Stimulated activated naive CD8-positive, alpha-beta T cell treated with anti-CD3 and anti-CD28 coated beads, Interleukin-15, amount 100 ng/mL, for 72 hours (primary cell): ENCODE measurements around the gene PIAS1.
"Not testable (repeated sequence)": the region's sequence is repeated elsewhere in the genome, so short reads cannot be mapped to it uniquely, and the experiment has no call there.

Experiments
- ATAC-seq: fragments of 150-1000 bp; cut with Tn5 transposase; 2 replicates; pipeline ENCODE4 v1.10.0; 2021; ENCODE audit warnings: mild to moderate bottlenecking, moderate library complexity
- DNase-seq, 2 donors: peaks; one replicate each; pipeline ENCODE4 v3.0.0; 2021 to 2022
- H3K27ac Mint-ChIP-seq, 2 donors: one replicate each; pipeline ENCODE4 v1.8.0; 2022; ENCODE audit warnings: mild to moderate bottlenecking in 2 of 2, mixed read lengths in 2 of 2, moderate library complexity in 2 of 2
- H3K27me3 Mint-ChIP-seq: one replicate; pipeline ENCODE4 v1.8.0; 2022; ENCODE audit warnings: mixed read lengths
- H3K4me1 Mint-ChIP-seq: one replicate; pipeline ENCODE4 v1.8.0; 2022; ENCODE audit warnings: mild to moderate bottlenecking, mixed read lengths
- H3K4me3 Mint-ChIP-seq, 2 donors: one replicate each; pipeline ENCODE4 v1.8.0; 2022; ENCODE audit warnings: mild to moderate bottlenecking in 2 of 2, mixed read lengths in 2 of 2, moderate library complexity in 1 of 2
- H3K9me3 Mint-ChIP-seq, 2 donors: one replicate each; pipeline ENCODE4 v1.8.0; 2022; ENCODE audit warnings: mixed read lengths in 2 of 2

PIAS1 gene

DNA sequence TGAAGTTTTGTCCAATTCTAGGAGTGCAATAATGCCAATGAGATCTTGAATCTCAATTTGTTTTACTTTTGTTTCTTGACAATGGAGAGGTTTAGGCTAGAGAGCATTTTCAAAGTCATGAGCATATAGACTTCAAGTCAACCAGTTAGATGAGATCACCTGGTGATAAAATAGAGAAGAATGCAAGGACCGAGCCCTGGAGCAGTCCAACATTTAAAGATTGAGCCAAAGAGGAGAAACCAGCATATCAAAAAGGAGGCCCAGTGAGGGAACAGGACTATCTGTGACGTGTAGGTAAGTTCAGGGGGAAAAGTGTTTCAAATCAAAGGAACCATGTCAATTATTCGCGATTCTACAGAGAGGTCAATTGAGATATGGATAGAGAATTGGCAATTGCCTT, 1.7 kb upstream of the PIAS1 start:
- H3K27me3 Mint-ChIP-seq = peaks cover 24% of the 10 kb centered on the region
- no peaks in the 10 kb centered on the region for H3K9me3 Mint-ChIP-seq
- ATAC-seq (no peak), DNase-seq (no peak)
- H3K4me3 Mint-ChIP-seq = peak overlapping the region in 1 of 2 donors; percentile 28
- peaks cover 42% of the 10 kb centered on the region for H3K4me1 Mint-ChIP-seq
- no peak overlapping the region for H3K27ac Mint-ChIP-seq

DNA sequence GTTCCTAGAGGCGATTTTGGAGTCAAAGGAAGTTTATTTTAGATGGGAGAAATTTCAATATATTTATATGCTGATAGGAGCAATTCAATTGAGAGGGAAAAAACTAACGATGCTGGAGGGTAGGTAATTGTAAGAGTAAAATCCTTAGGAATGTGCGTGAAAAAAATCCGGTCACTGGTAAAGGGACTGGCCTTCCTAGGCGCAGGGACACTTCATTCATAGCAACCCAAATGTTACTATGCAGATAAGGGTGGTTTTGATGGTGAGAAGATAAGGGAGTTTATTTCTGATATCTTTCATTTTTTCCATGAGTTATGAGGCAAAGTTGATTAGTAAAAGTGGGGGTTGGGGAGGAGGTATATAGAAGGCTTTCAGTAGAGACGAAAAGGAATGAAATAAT, 1.1 kb upstream of the PIAS1 start:
- no peak for DNase-seq
- peak overlapping the region in 1 of 2 donors; percentile 88 for H3K4me3 Mint-ChIP-seq

GRCh38 chr15:68054628-68055223, 611 bp downstream of the PIAS1 start:
- Mint-ChIP-seq H3K4me1 (peaks cover 55% of the 10 kb centered on the region), H3K27ac (peak overlapping the region; percentile 91 to 97), H3K9me3 (no peaks in the 10 kb centered on the region), H3K4me3 (peak overlapping the region; percentile 91 to 97), H3K27me3 (peaks cover 24% of the 10 kb centered on the region)
- peak; percentile 49 to 52 for DNase-seq
- ATAC-seq = peak; percentile 19

More for the DNA sequence above, 1.1 kb upstream of the PIAS1 start:
- no peak for ATAC-seq
- H3K27me3 Mint-ChIP-seq = peaks cover 24% of the 10 kb centered on the region
- H3K27ac Mint-ChIP-seq = no peak overlapping the region
- peaks cover 47% of the 10 kb centered on the region for H3K4me1 Mint-ChIP-seq
- H3K9me3 Mint-ChIP-seq = no peaks in the 10 kb centered on the region

- Mint-ChIP-seq H3K9me3 (no peaks in the 10 kb centered on the region), H3K4me1 (peaks cover 55% of the 10 kb centered on the region), H3K27me3 (peaks cover 24% of the 10 kb centered on the region), H3K27ac (peak overlapping the region; percentile 91 to 97), H3K4me3 (peak overlapping the region; percentile 91 to 97)
- peak; percentile 69 for ATAC-seq
- DNase-seq = peak; percentile 65 to 72
These were observed 1.1 kb downstream of the PIAS1 start for GRCh38 chr15:68055224-68055705.

- peaks cover 59% of the 10 kb centered on the region for H3K4me1 Mint-ChIP-seq
These were observed 2.2 kb downstream of the PIAS1 start for GRCh38 chr15:68056097-68056865.

DNA sequence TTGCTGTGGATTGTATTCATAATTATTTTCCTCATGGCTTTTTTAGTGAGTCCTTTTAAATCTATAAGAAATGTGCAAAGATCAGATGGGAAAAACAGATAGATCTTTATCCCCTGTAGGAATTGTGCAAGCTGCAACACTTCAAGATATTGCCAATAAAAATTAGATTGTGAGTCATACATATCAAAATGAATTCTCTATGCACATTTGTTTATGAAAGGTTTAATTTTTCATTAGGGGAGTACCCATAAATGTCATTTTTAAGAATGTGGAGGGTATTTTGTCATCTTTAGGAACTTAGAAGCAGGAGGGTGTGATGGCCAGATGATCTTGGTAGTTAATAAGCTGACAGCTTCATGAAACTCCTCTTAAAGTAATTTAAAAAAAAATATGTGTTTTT, 2.9 kb downstream of the PIAS1 start:
- peaks cover 66% of the 10 kb centered on the region for H3K4me1 Mint-ChIP-seq
- H3K27me3 Mint-ChIP-seq = peaks cover 11% of the 10 kb centered on the region
- H3K4me3 Mint-ChIP-seq = peak overlapping the region in 1 of 2 donors; percentile 40
- DNase-seq = no peak
- H3K9me3 Mint-ChIP-seq = no peaks in the 10 kb centered on the region
- no peak overlapping the region for H3K27ac Mint-ChIP-seq
- ATAC-seq = no peak

More at GRCh38 chr15:68056097-68056865, 2.2 kb downstream of the PIAS1 start:
- H3K4me3 Mint-ChIP-seq = peak overlapping the region; percentile 44 to 97
- ATAC-seq (no peak), DNase-seq (no peak)
- H3K9me3 Mint-ChIP-seq = no peaks in the 10 kb centered on the region
- H3K27ac Mint-ChIP-seq = peak overlapping the region in 1 of 2 donors; percentile 16
- peaks cover 18% of the 10 kb centered on the region for H3K27me3 Mint-ChIP-seq

- Mint-ChIP-seq H3K9me3 (no peaks in the 10 kb centered on the region), H3K4me3 (no peak overlapping the region), H3K27me3 (peaks cover 4% of the 10 kb centered on the region), H3K27ac (no peak overlapping the region), H3K4me1 (peaks cover 68% of the 10 kb centered on the region)
- ATAC-seq (no peak), DNase-seq (no peak)
These were observed 3.6 kb downstream of the PIAS1 start for GRCh38 chr15:68057758-68058157.

- H3K9me3 Mint-ChIP-seq, H3K4me3 Mint-ChIP-seq: not testable (repeated sequence)
These were observed 4.9 kb downstream of the PIAS1 start for GRCh38 chr15:68058970-68059369.

DNA sequence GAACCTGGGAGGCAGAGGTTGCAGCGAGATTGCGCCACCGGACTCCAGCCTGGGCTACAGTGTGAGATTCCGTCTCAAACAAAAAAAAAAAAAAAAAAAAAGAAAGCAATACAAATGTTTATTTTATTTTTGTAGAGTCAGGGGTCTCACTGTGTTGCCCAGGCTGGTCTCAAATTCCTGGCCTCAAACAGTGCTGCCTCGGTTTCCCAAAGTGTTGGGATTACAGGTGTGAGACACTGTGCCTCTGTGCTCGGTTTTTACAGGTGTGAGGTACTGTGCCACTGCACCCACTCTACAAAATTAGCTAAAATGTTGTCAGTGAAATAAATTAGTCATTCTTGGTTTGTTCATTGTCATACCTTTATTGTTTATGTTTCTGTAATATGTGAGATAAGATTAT, 5.5 kb downstream of the PIAS1 start:
- no peak overlapping the region for H3K27ac Mint-ChIP-seq
- no peaks in the 10 kb centered on the region for H3K27me3 Mint-ChIP-seq
- DNase-seq (no peak), ATAC-seq (no peak)
- peaks cover 59% of the 10 kb centered on the region for H3K4me1 Mint-ChIP-seq
- H3K9me3 Mint-ChIP-seq = no peaks in the 10 kb centered on the region
- no peak overlapping the region for H3K4me3 Mint-ChIP-seq

More at GRCh38 chr15:68058970-68059369, 4.9 kb downstream of the PIAS1 start:
- H3K27me3 Mint-ChIP-seq, ATAC-seq, H3K27ac Mint-ChIP-seq, DNase-seq: not testable (repeated sequence)
- H3K4me1 Mint-ChIP-seq = peaks cover 59% of the 10 kb centered on the region

GRCh38 chr15:68061171-68061570, 7.1 kb downstream of the PIAS1 start:
- no peaks in the 10 kb centered on the region for H3K27me3 Mint-ChIP-seq
- ATAC-seq (no peak), DNase-seq (no peak)
- H3K9me3 Mint-ChIP-seq = no peaks in the 10 kb centered on the region
- H3K27ac Mint-ChIP-seq = no peak overlapping the region
- peaks cover 51% of the 10 kb centered on the region for H3K4me1 Mint-ChIP-seq
- no peak overlapping the region for H3K4me3 Mint-ChIP-seq

GRCh38 chr15:68061602-68062001, 7.5 kb downstream of the PIAS1 start:
- H3K4me3 Mint-ChIP-seq = no peak overlapping the region
- peaks cover 50% of the 10 kb centered on the region for H3K4me1 Mint-ChIP-seq
- no peak for DNase-seq
- ATAC-seq = no peak
- no peaks in the 10 kb centered on the region for H3K9me3 Mint-ChIP-seq
- H3K27ac Mint-ChIP-seq = no peak overlapping the region
- H3K27me3 Mint-ChIP-seq = no peaks in the 10 kb centered on the region

DNA sequence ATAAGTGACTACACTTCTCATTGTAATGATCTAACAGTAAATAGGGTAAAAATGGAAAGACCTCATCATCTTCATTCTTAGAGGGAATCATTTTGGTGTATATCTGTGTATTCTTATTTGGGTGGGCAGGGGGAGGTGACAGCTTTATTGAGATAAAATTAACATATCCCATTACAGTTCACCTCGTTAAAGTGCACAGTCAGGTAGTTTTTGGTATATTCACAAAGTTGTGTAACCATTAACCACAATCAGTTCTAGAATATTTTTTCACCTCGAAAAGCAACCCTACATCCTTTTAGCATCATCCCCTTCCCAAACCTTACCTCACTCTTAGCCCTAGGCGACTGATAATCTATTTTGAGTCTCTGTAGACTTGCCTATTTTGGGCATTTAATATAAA, 8.1 kb downstream of the PIAS1 start:
- no peak overlapping the region for H3K4me3 Mint-ChIP-seq
- ATAC-seq (no peak), DNase-seq (no peak)
- peak overlapping the region in 1 of 2 donors; percentile 46 for H3K27ac Mint-ChIP-seq
- no peaks in the 10 kb centered on the region for H3K9me3 Mint-ChIP-seq
- peaks cover 50% of the 10 kb centered on the region for H3K4me1 Mint-ChIP-seq
- no peaks in the 10 kb centered on the region for H3K27me3 Mint-ChIP-seq

DNA sequence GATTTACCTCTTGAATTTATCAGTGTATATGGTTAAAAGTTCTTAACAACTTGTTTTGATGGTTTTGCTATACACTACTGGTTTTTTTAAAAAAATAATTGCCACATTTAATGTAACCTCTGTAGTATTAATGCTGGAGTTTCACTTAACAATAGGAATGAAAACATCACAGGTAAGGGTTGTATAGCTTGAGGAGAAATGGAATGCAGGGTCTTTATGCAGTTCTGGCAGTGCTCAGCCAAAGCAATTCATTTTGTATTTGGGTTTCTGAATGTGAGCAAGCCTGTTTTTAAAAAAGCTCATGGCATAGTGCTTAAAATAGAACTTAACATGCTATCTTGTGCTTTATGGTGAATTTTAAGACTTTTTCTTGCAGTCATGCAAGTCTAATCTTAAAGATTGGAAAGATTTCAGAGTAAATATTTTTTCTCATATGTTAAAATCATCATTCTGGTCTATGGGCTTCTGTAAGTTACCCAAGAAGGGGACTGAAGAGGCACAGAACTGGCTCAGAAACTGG, 8.9 kb downstream of the PIAS1 start:
- DNase-seq = no peak
- H3K4me1 Mint-ChIP-seq = peaks cover 45% of the 10 kb centered on the region
- H3K27me3 Mint-ChIP-seq = no peaks in the 10 kb centered on the region
- ATAC-seq = no peak
- no peaks in the 10 kb centered on the region for H3K9me3 Mint-ChIP-seq
- no peak overlapping the region for H3K4me3 Mint-ChIP-seq
- H3K27ac Mint-ChIP-seq = no peak overlapping the region

DNA sequence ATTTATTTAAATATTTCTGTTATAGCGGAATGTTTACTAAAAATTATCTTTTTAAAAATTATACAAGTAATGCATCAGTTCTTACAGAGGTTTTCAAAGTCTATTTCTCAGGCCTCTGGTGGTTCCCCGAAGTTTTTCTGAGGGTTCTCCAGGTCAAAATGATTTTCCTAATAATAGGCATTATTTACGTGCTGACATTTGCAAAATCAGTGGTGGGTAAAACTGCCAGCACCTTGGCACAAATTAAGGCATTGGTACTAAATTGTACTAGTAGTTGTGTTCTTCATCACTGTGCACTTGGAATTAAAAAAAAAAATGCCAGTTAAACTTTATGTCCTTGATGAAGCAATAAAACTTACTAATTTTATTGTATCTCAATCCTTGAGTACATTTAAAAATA, 9.5 kb downstream of the PIAS1 start:
- no peaks in the 10 kb centered on the region for H3K27me3 Mint-ChIP-seq
- H3K27ac Mint-ChIP-seq = no peak overlapping the region
- H3K9me3 Mint-ChIP-seq = no peaks in the 10 kb centered on the region
- DNase-seq = no peak
- H3K4me1 Mint-ChIP-seq = peaks cover 44% of the 10 kb centered on the region
- no peak for ATAC-seq
- H3K4me3 Mint-ChIP-seq = no peak overlapping the region

- Mint-ChIP-seq H3K27ac (no peak overlapping the region), H3K9me3 (no peaks in the 10 kb centered on the region), H3K4me1 (peaks cover 66% of the 10 kb centered on the region), H3K27me3 (no peaks in the 10 kb centered on the region), H3K4me3 (no peak overlapping the region)
- DNase-seq (no peak), ATAC-seq (no peak)
These were observed 19.6 kb downstream of the PIAS1 start for GRCh38 chr15:68073576-68074288.
